Suprapubic skin (tissue), 3 donors: Measurements from ENCODE around the gene METAP1.

ENCODE experiments used
- CTCF ChIP-seq, 2 donors: fragments of 200-600 bp in 1 of 2; fragments of 450-650 bp in 1 of 2; sonication (generic) in 1 of 2; IDR thresholded peaks; one replicate each; pipeline ENCODE4 v1.5.1; 2016 to 2019; ENCODE audit warnings: antibody characterized with exemption in 2 of 2, mild to moderate bottlenecking in 1 of 2, moderate library complexity in 1 of 2
- POLR2AphosphoS5 ChIP-seq, 3 donors: sonication (generic); formaldehyde crosslinking; IDR thresholded peaks; one replicate each; pipeline ENCODE4 v1.6.1; 2017; ENCODE audit warnings: antibody characterized with exemption in 3 of 3

DNA sequence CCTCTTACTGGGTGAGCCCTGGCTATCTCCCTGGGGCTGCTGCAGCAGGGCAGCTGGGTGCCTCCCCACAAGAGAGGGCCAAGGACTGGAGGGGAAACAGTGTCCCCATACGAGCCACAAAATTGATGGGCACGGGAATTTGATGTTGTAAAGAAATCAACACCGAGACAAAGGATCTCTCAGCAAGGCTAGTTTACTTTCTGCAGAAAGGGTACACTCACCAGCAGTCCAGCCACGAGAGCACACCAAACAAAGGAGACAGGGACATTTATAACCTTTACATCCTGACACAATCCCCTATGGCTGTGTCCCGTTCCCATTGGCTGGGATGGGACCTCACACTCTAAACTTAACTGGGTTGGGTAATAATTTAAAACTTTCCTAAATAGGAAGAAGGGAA lies 25.9 kb downstream of the METAP1 start:
- TF ChIP-seq POLR2AphosphoS5 (IDR thresholded peaks at IDR 0.05): no peak
- TF ChIP-seq CTCF (IDR thresholded peaks at IDR 0.05): no peak
